MM.1S (cell line): Measurements from ENCODE around the gene C20orf173.

Experiments used
- DNase-seq: peaks from one replicate; pipeline ENCODE4 v3.0.0-alpha.2; 2015
- H2AFZ ChIP-seq: fragments of 300-600 bp; sonication (generic); 2 replicates; pipeline ENCODE4 v1.6.0; 2016; ENCODE audit warnings: antibody characterized with exemption, low read length
- H3F3A ChIP-seq: fragments of 300-600 bp; sonication (generic); 2 replicates; pipeline ENCODE4 v1.6.1; 2016; ENCODE audit warnings: mild to moderate bottlenecking, antibody characterized with exemption, low read length, moderate library complexity, mixed read lengths; ENCODE audit not compliant: insufficient read depth
- H3K27ac ChIP-seq: fragments of 300-600 bp; sonication (generic); 2 replicates; pipeline ENCODE4 v1.5.1; 2016; ENCODE audit warnings: mild to moderate bottlenecking, low read length
- H3K27me3 ChIP-seq: fragments of 300-600 bp; sonication (generic); replicated peaks from 2 replicates; pipeline ENCODE4 v1.6.0; 2016; ENCODE audit warnings: low read length; ENCODE audit not compliant: insufficient read depth
- H3K36me3 ChIP-seq: fragments of 300-600 bp; sonication (generic); replicated peaks from 2 replicates; pipeline ENCODE4 v1.6.1; 2016; ENCODE audit warnings: mild to moderate bottlenecking, low read length, mixed read lengths; ENCODE audit not compliant: insufficient read depth
- H3K4me1 ChIP-seq: fragments of 300-600 bp; sonication (generic); 2 replicates; pipeline ENCODE4 v1.6.1; 2016; ENCODE audit warnings: low read length, mixed read lengths
- H3K4me2 ChIP-seq: fragments of 300-600 bp; sonication (generic); 2 replicates; pipeline ENCODE4 v1.6.0; 2016; ENCODE audit warnings: low read depth, low read length
- H3K4me3 ChIP-seq: fragments of 300-600 bp; sonication (generic); 2 replicates; pipeline ENCODE4 v1.5.1; 2016; ENCODE audit warnings: low read length, mixed read lengths
- H3K79me2 ChIP-seq: fragments of 300-600 bp; sonication (generic); 2 replicates; pipeline ENCODE4 v1.6.1; 2016; ENCODE audit warnings: mixed run types, low read length, mixed read lengths
- H3K9ac ChIP-seq: fragments of 300-600 bp; sonication (generic); 2 replicates; pipeline ENCODE4 v1.6.1; 2016; ENCODE audit warnings: low read length, mixed read lengths
- H3K9me2 ChIP-seq: fragments of 300-600 bp; sonication (generic); replicated peaks from 2 replicates; pipeline ENCODE4 v1.6.1; 2016; ENCODE audit warnings: mild to moderate bottlenecking, low read length, mixed read lengths; ENCODE audit not compliant: insufficient read depth
- H3K9me3 ChIP-seq: fragments of 300-600 bp; sonication (generic); replicated peaks from 2 replicates; pipeline ENCODE4 v1.6.1; 2016; ENCODE audit warnings: mild to moderate bottlenecking, low read length, mixed read lengths; ENCODE audit not compliant: insufficient read depth
- H4K20me1 ChIP-seq: fragments of 300-600 bp; sonication (generic); 2 replicates; pipeline ENCODE4 v1.6.1; 2016; ENCODE audit warnings: mild to moderate bottlenecking, low read length, moderate library complexity, mixed read lengths; ENCODE audit not compliant: insufficient read depth
- CTCF ChIP-seq: fragments of 300-600 bp; sonication (generic); IDR thresholded peaks from 2 replicates; pipeline ENCODE4 v1.5.1; 2016; ENCODE audit warnings: antibody characterized with exemption, low read length, mixed read lengths
- EZH2 ChIP-seq: fragments of 300-600 bp; sonication (generic); optimal IDR thresholded peaks from 2 replicates; pipeline ENCODE3; 2017; ENCODE audit warnings: low read depth, mild to moderate bottlenecking, antibody characterized with exemption, low read length, mixed read lengths
- EZH2phosphoT487 ChIP-seq: fragments of 300-600 bp; sonication (generic); IDR thresholded peaks from 2 replicates; pipeline ENCODE4 v1.6.1; 2018; ENCODE audit warnings: antibody characterized with exemption, low read length

Gene C20orf173

GRCh38 chr20:35514371-35514932, 15.0 kb downstream of the C20orf173 start:
- H3K9ac ChIP-seq = no peak overlapping the region
- H3F3A ChIP-seq = no peaks in the 10 kb centered on the region
- H3K27ac ChIP-seq = no peak overlapping the region
- no peaks in the 10 kb centered on the region for H3K9me2 ChIP-seq
- H2AFZ ChIP-seq = no peak overlapping the region
- H3K4me3 ChIP-seq = no peak overlapping the region
- no peak for DNase-seq
- no peaks in the 10 kb centered on the region for H3K36me3 ChIP-seq
- no peak overlapping the region for H3K4me2 ChIP-seq
- no peaks in the 10 kb centered on the region for H3K79me2 ChIP-seq
- H3K4me1 ChIP-seq = no peaks in the 10 kb centered on the region
- no peaks in the 10 kb centered on the region for H4K20me1 ChIP-seq
- TF ChIP-seq EZH2 (no peak), EZH2phosphoT487 (no peak), CTCF (no peak)
- no peaks in the 10 kb centered on the region for H3K9me3 ChIP-seq
- H3K27me3 ChIP-seq = no peaks in the 10 kb centered on the region

- DNase-seq = no peak
- no peaks in the 10 kb centered on the region for H3K27me3 ChIP-seq
- no peak for TF ChIP-seq EZH2phosphoT487
- peak; percentile 53 for TF ChIP-seq CTCF
- H3K36me3 ChIP-seq = no peaks in the 10 kb centered on the region
- H4K20me1 ChIP-seq = no peaks in the 10 kb centered on the region
- H3K4me3 ChIP-seq = no peak overlapping the region
- no peaks in the 10 kb centered on the region for H3K4me1 ChIP-seq
- no peaks in the 10 kb centered on the region for H3K79me2 ChIP-seq
- no peaks in the 10 kb centered on the region for H3K9me2 ChIP-seq
- no peak overlapping the region for H3K9ac ChIP-seq
- no peak overlapping the region for H3K4me2 ChIP-seq
- H3K27ac ChIP-seq = no peak overlapping the region
- no peak overlapping the region for H2AFZ ChIP-seq
- H3K9me3 ChIP-seq = no peaks in the 10 kb centered on the region
- H3F3A ChIP-seq = no peaks in the 10 kb centered on the region
These were observed 17.5 kb downstream of the C20orf173 start for GRCh38 chr20:35511814-35512420.

GRCh38 chr20:35510951-35511735, 18.3 kb downstream of the C20orf173 start:
- no peaks in the 10 kb centered on the region for H3K9me3 ChIP-seq
- H3K27ac ChIP-seq = no peak overlapping the region
- H3K79me2 ChIP-seq = no peaks in the 10 kb centered on the region
- no peak overlapping the region for H3K4me3 ChIP-seq
- no peak overlapping the region for H2AFZ ChIP-seq
- no peak overlapping the region for H3K4me2 ChIP-seq
- H3K36me3 ChIP-seq = no peaks in the 10 kb centered on the region
- DNase-seq = no peak
- H3K27me3 ChIP-seq = no peaks in the 10 kb centered on the region
- TF ChIP-seq EZH2 (no peak), CTCF (no peak), EZH2phosphoT487 (no peak)
- no peaks in the 10 kb centered on the region for H3K4me1 ChIP-seq
- no peaks in the 10 kb centered on the region for H3K9me2 ChIP-seq
- no peaks in the 10 kb centered on the region for H3F3A ChIP-seq
- H4K20me1 ChIP-seq = no peaks in the 10 kb centered on the region
- H3K9ac ChIP-seq = no peak overlapping the region
